B cell (primary cell): ENCODE measurements around the gene C1QTNF12. TPM values are rescaled to one million over a fixed set of nuclear protein-coding genes. Genes with fewer than 3 reads are reported as not detected.
A peak's percentile ranks its signal among the peaks of the same experiment; 100 is the strongest.

Experiments used
- ATAC-seq: fragments of 200-7000 bp; cut with Tn5 transposase; one replicate; pipeline ENCODE4 v1.10.0; 2021; ENCODE audit warnings: low read depth, mild to moderate bottlenecking, moderate number of reproducible peaks, moderate library complexity
- CTCF ChIA-PET: fragments of 350-600 bp; sonication (Branson Sonifier 250); formaldehyde crosslinking; loops from one replicate; lab custom pipeline; 2021; ENCODE audit warnings: antibody characterized with exemption, inconsistent platforms; lab: Charles Lee
- POLR2A ChIA-PET: fragments of 350-600 bp; sonication (Branson Sonifier 250); formaldehyde crosslinking; loops from one replicate; lab custom pipeline; 2021; ENCODE audit warnings: antibody characterized with exemption; lab: Charles Lee
- DNase-seq: peaks from one replicate; pipeline ENCODE4 v3.0.0; 2013
- H2AFZ ChIP-seq: 2 replicates; pipeline ENCODE4 v1.6.1; 2012; ENCODE audit warnings: mild to moderate bottlenecking, low read depth, low read length; ENCODE audit not compliant: insufficient read depth, poor library complexity, severe bottlenecking
- H3K27ac ChIP-seq, 2 donors: 1 replicate in 1 of 2; 2 replicates in 1 of 2; pipeline ENCODE4 v1.5.1; 2012 to 2013; ENCODE audit warnings: low read length in 2 of 2, mild to moderate bottlenecking in 2 of 2, moderate library complexity in 1 of 2
- H3K27me3 ChIP-seq, 4 experiments: fragments of 200-600 bp in 1 of 4; sonication (generic) in 1 of 4; replicated peaks in 1 of 4; 1 replicate in 2 of 4; 2 replicates in 2 of 4; pipeline versions ENCODE4 v1.6.1 to v1.7.0; 2013 to 2016; ENCODE audit warnings: low read length in 3 of 4, mild to moderate bottlenecking in 2 of 4, mixed read lengths in 1 of 4, moderate library complexity in 1 of 4; ENCODE audit not compliant: insufficient read depth in 4 of 4, control insufficient read depth in 3 of 4; ENCODE audit errors: control extremely low read depth in 1 of 4
- H3K36me3 ChIP-seq, 2 experiments: replicated peaks in 1 of 2; 1 replicate in 1 of 2; 2 replicates in 1 of 2; pipeline versions ENCODE4 v1.6.1 to v1.7.1; 2013; ENCODE audit warnings: low read length in 1 of 2; ENCODE audit not compliant: insufficient read depth in 2 of 2, control insufficient read depth in 1 of 2; ENCODE audit errors: control extremely low read depth in 1 of 2, extremely low read depth in 1 of 2
- H3K4me1 ChIP-seq, 2 donors: fragments of 200-600 bp in 1 of 2; sonication (generic) in 1 of 2; 1 replicate in 1 of 2; 2 replicates in 1 of 2; pipeline versions ENCODE4 v1.5.1 to v1.6.1; 2013 to 2017; ENCODE audit warnings: low read length in 2 of 2; ENCODE audit not compliant: control insufficient read depth in 2 of 2, insufficient read depth in 2 of 2
- H3K4me2 ChIP-seq: replicated peaks from 2 replicates; pipeline ENCODE3; 2012; ENCODE audit warnings: mild to moderate bottlenecking, low read depth, low read length; ENCODE audit not compliant: poor library complexity, severe bottlenecking
- H3K4me3 ChIP-seq, 5 experiments: fragments of 200-600 bp in 1 of 5; sonication (generic) in 1 of 5; 1 replicate in 3 of 5; 2 replicates in 2 of 5; pipeline versions ENCODE4 v1.5.1 to v1.7.0; 2011 to 2016; ENCODE audit warnings: low read length in 4 of 5, mild to moderate bottlenecking in 4 of 5, low read depth in 2 of 5, control low read depth in 1 of 5, moderate library complexity in 1 of 5; ENCODE audit not compliant: insufficient read depth in 1 of 5; ENCODE audit errors: control extremely low read depth in 1 of 5, extremely low read depth in 1 of 5
- H3K79me2 ChIP-seq: fragments of 200-600 bp; sonication (generic); one replicate; pipeline ENCODE4 v1.6.0; 2016; ENCODE audit warnings: low read length; ENCODE audit not compliant: control insufficient read depth, insufficient read depth
- H3K9ac ChIP-seq: fragments of 200-600 bp; sonication (generic); 2 replicates; pipeline ENCODE4 v1.6.1; 2017; ENCODE audit warnings: mild to moderate bottlenecking, low read length, moderate library complexity
- H3K9me3 ChIP-seq, 3 donors: one replicate each; pipeline versions ENCODE4 v1.6.1 to v1.7.1; 2013; ENCODE audit warnings: low read length in 2 of 3; ENCODE audit not compliant: control insufficient read depth in 2 of 3, insufficient read depth in 1 of 3; ENCODE audit errors: control extremely low read depth in 1 of 3
- H4K20me1 ChIP-seq: 2 replicates; pipeline ENCODE4 v1.6.0; 2012; ENCODE audit warnings: mild to moderate bottlenecking, low read length; ENCODE audit not compliant: insufficient read depth, control insufficient read depth, poor library complexity, severe bottlenecking
- H3K27ac Mint-ChIP-seq: one replicate; pipeline ENCODE4 v1.8.0; 2021; ENCODE audit warnings: mixed read lengths
- H3K27me3 Mint-ChIP-seq: one replicate; pipeline ENCODE4 v1.8.0; 2021; ENCODE audit warnings: mixed read lengths
- H3K4me1 Mint-ChIP-seq: one replicate; pipeline ENCODE4 v1.8.0; 2021; ENCODE audit warnings: mixed read lengths
- H3K4me3 Mint-ChIP-seq: one replicate; pipeline ENCODE4 v1.8.0; 2021; ENCODE audit warnings: mixed read lengths
- H3K9me3 Mint-ChIP-seq: one replicate; pipeline ENCODE4 v1.8.0; 2022; ENCODE audit warnings: mixed read lengths; ENCODE audit not compliant: insufficient read depth
- CTCF ChIP-seq: fragments of 200-600 bp; IDR thresholded peaks from one replicate; pipeline ENCODE4 v1.8.0; 2022; ENCODE audit warnings: antibody characterized with exemption, mild to moderate bottlenecking
- EZH2 ChIP-seq: IDR thresholded peaks from 2 replicates; pipeline ENCODE4 v1.6.1; 2012; ENCODE audit warnings: borderline replicate concordance, low read depth, mild to moderate bottlenecking, moderate library complexity, low read length; ENCODE audit not compliant: insufficient read depth, poor library complexity, severe bottlenecking
- WGBS: methylation state at CpG from one replicate; pipeline ENCODE4 v1.1.5; 2013; ENCODE audit warnings: missing lambda C conversion rate; ENCODE audit not compliant: insufficient coverage; 5-methylcytosine and 5-hydroxymethylcytosine counted together
- intact Hi-C: fragments of 100-400 bp; cut with micrococcal nuclease; formaldehyde crosslinking; loops from one replicate; pipeline ENCODE4 v1.10.0; 2022
- polyA plus RNA-seq: library from polyadenylated mRNA; depleted of rRNA; stranded (reverse); fragments of >200 nt; gene quantifications from 2 replicates; pipeline ENCODE4 v1.2.3, GENCODE V29; 2012
- total RNA-seq, 2 donors: library from RNA; stranded (reverse); fragments of 120-200 nt in 1 of 2; gene quantifications; 1 replicate in 1 of 2; 2 replicates in 1 of 2; pipeline versions ENCODE4 v1.2.3 to v1.2.4, GENCODE V29; 2013 to 2022

C1QTNF12 gene
- total and polyA plus RNA-seq, 2 donors (not counting 1 experiment from before 2014, with no cell fraction given): 1.2 to 3.2 TPM

GRCh38 chr1:1245817-1246576 is 525 bp downstream of the C1QTNF12 start:
- ATAC-seq (no peak), DNase-seq (no peak)
- Histone ChIP-seq H2AFZ (peak overlapping the region; percentile 16), H3K4me1 (peaks cover 24 to 25% of the 10 kb centered on the region in 2 donors), H3K4me2 (peak overlapping the region; percentile 56), H3K27ac (no peak overlapping the region), H3K36me3 (no peaks in the 10 kb centered on the region), H4K20me1 (peaks cover 11% of the 10 kb centered on the region), H3K79me2 (peaks cover 3% of the 10 kb centered on the region), H3K9ac (no peak overlapping the region), H3K9me3 (peaks cover 0 to 10% (median 0%) of the 10 kb centered on the region in 3 donors), H3K27me3 (peaks cover 0 to 36% (median 11%) of the 10 kb centered on the region in 4 experiments), H3K4me3 (no peak overlapping the region)
- H3K9me3 Mint-ChIP-seq: no peaks in the 10 kb centered on the region
- no peak overlapping the region for H3K27ac Mint-ChIP-seq
- intact Hi-C loops: no loop called here
- H3K4me3 Mint-ChIP-seq: no peak overlapping the region
- no peak for TF ChIP-seq CTCF
- TF ChIP-seq EZH2: no peak
- ChIA-PET POLR2A (no interaction called here), CTCF (interaction anchor here (1.1 kb wide), 1 partner anchor 124 kb away, joined by 4 read pairs; no protein-coding TSS in a partner anchor)
- peaks cover 15% of the 10 kb centered on the region for H3K4me1 Mint-ChIP-seq
- H3K27me3 Mint-ChIP-seq: no peaks in the 10 kb centered on the region
- WGBS: 22% methylated on average over 35 of the region's 45 CpGs

- WGBS: 84% methylated on average over 20 of the region's 23 CpGs
- H3K27me3 ChIP-seq: peaks cover 0 to 36% (median 11%) of the 10 kb centered on the region in 4 experiments
- no peak overlapping the region for H3K4me3 ChIP-seq
- Mint-ChIP-seq H3K4me3 (no peak overlapping the region), H3K9me3 (no peaks in the 10 kb centered on the region), H3K27ac (no peak overlapping the region), H3K27me3 (no peaks in the 10 kb centered on the region), H3K4me1 (peaks cover 9% of the 10 kb centered on the region)
- no peak for TF ChIP-seq CTCF
- no peak for TF ChIP-seq EZH2
- peaks cover 11% of the 10 kb centered on the region for H4K20me1 ChIP-seq
- ChIA-PET CTCF (interaction anchor here (1.1 kb wide), 1 partner anchor 123 kb away, joined by 4 read pairs; no protein-coding TSS in a partner anchor), POLR2A (no interaction called here)
- H3K9me3 ChIP-seq: peaks cover 0 to 10% (median 0%) of the 10 kb centered on the region in 3 donors
- no peak overlapping the region for H2AFZ ChIP-seq
- no peak for DNase-seq
- peaks cover 18% of the 10 kb centered on the region in 2 donors for H3K4me1 ChIP-seq
- intact Hi-C loops: no loop called here
- ATAC-seq: no peak
- H3K4me2 ChIP-seq: no peak overlapping the region
- peaks cover 3% of the 10 kb centered on the region for H3K79me2 ChIP-seq
- no peaks in the 10 kb centered on the region for H3K36me3 ChIP-seq
- H3K9ac ChIP-seq: no peak overlapping the region
- H3K27ac ChIP-seq: no peak overlapping the region
These were observed 1.2 kb downstream of the C1QTNF12 start for GRCh38 chr1:1245178-1245816.
